H54 (cell line): ENCODE results near the gene CYP4A11.
"Not testable (repeated sequence)": the region's sequence is repeated elsewhere in the genome, so short reads cannot be mapped to it uniquely, and the experiment has no call there.

Experiments
- DNase-seq: peaks from one replicate; pipeline ENCODE4 v3.0.0; 2011; ENCODE audit warnings: low spot score, mixed read lengths; ENCODE audit not compliant: insufficient read length
- FAIRE-seq: peaks from 3 replicates; lab custom pipeline; 2011; peaks lifted over from hg19 to GRCh38; lab: Jason Lieb, UNC
- POLR2A ChIP-seq: IDR thresholded peaks from 2 replicates; pipeline ENCODE4 v1.6.1; 2011; ENCODE audit warnings: low read depth, mild to moderate bottlenecking, low read length

CYP4A11 gene

DNA sequence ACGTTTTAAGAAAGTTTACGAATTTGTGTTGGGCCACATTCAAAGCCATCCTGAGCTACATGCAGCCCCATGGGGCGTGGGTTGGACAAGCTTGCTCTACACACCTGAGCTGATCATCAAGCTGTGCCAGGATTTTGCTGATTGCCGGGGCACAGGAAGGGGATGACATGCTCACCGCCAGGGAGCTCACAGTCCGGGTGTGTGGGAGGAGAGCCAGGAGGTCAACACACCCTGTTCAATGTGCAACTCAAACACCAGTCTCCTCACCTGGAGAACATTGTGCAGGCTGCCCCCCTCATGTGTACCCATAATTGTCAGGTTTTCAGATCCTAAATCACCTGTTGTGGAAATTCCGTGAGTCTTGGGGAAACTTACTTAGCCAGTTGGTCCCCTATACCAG lies 969 bp downstream of the CYP4A11 start:
- FAIRE-seq (no peak), DNase-seq (no peak)
- no peak for TF ChIP-seq POLR2A

DNA sequence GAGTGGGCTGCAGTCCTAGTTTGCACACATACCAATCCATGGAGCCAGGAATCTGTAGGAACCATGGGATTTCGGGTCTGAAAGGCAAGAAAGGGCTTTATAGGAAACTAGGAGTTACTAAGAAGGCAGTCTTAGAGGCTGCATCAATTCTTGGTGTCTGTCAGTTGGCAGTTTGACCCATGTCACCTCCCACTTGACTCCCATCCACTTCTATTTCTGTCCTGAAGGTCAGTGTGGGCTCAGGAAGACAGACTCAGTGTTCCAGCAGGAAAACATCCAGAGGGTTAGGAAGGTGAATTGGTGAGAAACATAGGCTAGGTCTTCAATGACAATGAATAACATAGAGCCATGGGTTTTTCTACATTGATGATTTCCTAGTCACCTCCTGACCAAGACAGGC lies 4.0 kb downstream of the CYP4A11 start:
- no peak for FAIRE-seq
- TF ChIP-seq POLR2A: no peak
- no peak for DNase-seq

GRCh38 chr1:46936788-46937187 lies 4.5 kb downstream of the CYP4A11 start:
- TF ChIP-seq POLR2A: no peak
- DNase-seq (no peak), FAIRE-seq (no peak)

DNA sequence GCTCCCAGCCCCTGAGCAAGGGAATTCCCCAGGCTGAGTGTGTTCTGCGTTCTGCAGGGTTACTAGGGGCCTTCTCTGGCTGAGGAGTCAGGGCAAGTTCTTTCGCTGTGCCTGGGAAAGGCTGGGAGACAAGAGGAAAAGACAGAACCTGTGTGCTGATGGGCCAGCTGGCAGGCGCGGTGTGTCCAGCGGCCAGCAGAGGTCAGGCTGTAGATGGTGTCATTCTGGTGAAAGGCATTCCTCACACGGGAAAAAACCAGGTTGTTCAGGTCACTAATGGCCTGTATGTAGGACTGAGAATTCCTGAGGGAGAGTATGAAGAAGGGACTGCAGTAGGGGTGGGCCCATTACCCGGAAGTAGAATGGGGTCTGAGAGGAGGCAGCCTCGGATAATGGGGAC lies 6.4 kb downstream of the CYP4A11 start:
- not testable (repeated sequence) for DNase-seq, FAIRE-seq

DNA sequence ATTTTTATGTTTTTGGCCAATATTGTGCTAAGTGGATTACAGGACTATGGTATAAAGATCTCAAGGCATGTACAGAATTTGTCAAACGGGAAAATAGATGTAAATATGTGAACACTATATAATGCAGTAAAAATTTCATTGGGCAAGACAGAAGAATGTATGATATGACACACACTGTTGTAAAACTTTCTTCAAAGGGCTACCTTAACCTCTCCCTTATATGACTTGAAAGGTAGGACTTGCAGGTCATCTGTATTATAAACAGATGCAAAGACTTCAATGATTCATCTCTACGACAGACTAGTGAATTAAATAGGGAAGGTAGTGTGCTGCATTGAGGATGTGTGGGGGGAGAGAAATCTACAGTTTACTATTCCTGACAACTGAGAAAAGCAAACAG lies 9.3 kb downstream of the CYP4A11 start:
- DNase-seq, FAIRE-seq: not testable (repeated sequence)

- no peak for FAIRE-seq
- no peak for DNase-seq
- TF ChIP-seq POLR2A: no peak
These were observed 10.1 kb downstream of the CYP4A11 start for GRCh38 chr1:46931151-46931550.

DNA sequence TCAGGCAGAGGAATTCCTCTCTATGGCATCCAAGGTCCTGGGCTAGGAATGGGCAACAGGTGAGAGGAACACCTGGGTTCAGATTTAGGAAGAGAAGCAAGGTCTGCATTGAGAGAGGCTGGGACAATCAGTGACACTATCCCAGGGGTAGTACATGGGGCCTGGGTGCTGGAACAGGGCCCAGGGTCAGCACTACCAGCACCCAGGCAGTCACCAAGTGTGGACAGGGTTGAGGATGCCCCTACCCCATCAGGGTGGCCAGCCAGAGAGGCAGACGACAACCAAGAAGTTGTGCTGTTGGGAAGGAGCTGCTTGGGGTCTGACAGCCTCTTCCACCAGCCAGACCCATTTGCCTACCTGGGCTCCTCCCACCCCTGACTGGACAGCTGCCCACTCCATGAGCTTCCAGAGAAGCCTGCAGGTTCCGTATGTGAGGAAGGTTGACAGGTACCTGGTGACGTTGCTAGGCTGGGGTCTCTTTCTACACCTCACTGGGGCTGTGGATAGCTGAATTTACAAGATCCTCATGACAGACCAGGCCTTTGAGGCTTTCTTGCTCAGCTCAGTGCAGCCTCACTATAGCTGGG lies 13.9 kb downstream of the CYP4A11 start:
- TF ChIP-seq POLR2A: no peak
- DNase-seq (no peak), FAIRE-seq (no peak)

GRCh38 chr1:46910790-46911189 lies 30.5 kb downstream of the CYP4A11 start:
- TF ChIP-seq POLR2A: no peak
- FAIRE-seq (no peak), DNase-seq (no peak)

DNA sequence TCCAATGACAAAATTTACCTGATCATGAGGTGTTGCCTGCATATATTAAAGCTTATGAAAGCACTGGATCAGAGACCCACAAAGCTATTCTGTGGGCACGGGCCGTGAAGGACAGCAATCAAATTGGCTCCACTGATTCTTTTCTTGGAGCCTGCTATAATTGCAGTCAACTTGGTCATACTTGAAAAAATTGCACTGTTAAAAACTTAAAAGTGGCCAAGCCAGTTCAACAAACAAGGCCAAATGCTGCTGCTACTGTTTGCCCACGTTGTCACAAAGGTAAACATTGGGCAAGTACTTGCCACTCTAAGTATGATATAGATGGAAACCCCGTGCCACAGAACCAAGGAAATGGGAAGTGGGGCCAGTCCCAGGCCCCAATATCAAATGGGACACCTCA lies 37.8 kb downstream of the CYP4A11 start:
- DNase-seq: no peak
- TF ChIP-seq POLR2A: no peak
- FAIRE-seq: no peak

- FAIRE-seq: no peak
- no peak for TF ChIP-seq POLR2A
- DNase-seq: no peak
These were observed 40.9 kb downstream of the CYP4A11 start for GRCh38 chr1:46900401-46900800.

DNA sequence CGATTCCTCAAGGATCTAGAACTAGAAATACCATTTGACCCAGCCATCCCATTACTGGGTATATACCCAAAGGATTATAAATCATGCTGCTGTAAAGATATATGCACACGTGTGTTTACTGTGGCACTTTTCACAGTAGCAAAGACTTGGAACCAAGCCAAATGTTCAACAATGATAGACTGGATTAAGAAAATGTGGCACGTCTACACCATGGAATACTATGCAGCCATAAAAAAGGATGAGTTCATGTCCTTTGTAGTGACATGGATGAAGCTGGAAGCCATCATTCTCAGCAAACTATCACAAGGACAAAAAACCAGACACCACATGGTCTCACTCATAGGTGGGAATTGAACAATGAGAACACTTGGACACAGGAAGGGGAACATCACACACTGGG lies 59.6 kb downstream of the CYP4A11 start:
- FAIRE-seq, DNase-seq: not testable (repeated sequence)
